ENCODE results near the gene ERGIC1.

The ERGIC1 gene

GRCh38 chr5:172994405-172994804 is 160.4 kb downstream of the ERGIC1 start:
- no peak for DNase-seq

GRCh38 chr5:172999372-172999973 is 165.4 kb downstream of the ERGIC1 start:
- no peak for DNase-seq

DNA sequence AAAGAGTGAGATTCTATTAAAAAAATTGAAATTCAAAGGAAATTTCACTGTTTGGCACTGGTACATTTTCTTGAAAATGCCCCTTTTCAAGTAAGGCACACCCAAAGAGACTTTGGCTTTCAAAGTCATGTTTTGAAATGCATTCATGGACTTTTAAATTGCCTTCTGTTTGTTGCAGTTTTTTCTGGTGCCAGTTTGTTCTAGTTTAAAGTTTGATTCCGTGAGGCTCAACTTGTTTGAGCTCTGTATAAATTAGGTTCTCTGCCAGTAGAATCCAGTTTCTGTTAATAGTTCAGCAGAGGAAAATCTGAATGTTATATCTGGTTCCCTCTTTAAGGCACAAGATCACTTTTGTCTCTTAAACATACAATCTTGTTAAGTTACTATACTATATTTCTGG is 165.9 kb downstream of the ERGIC1 start:
- DNase-seq, result no peak

GRCh38 chr5:173001229-173001841 is 167.3 kb downstream of the ERGIC1 start:
- no peak for DNase-seq
